Panc1 (cell line): ENCODE measurements around the gene PTPRO. TPM values are rescaled to one million over a fixed set of nuclear protein-coding genes. Genes with fewer than 3 reads are reported as not detected.

ENCODE experiments used
- ATAC-seq: fragments of 200-7000 bp; cut with Tn5 transposase; 2 replicates; pipeline ENCODE4 v1.9.1; 2020; ENCODE audit warnings: mild to moderate bottlenecking, moderate library complexity
- BruUV-seq: library from RNA; stranded (reverse); fragments of 400-500 nt; replicated peaks from 2 replicates; lab custom pipeline; 2021; lab: Mats Ljungman, UMichigan
- CTCF ChIA-PET: fragments of 300-600 bp; sonication (Branson Sonifier 250); formaldehyde crosslinking; loops from one replicate; lab custom pipeline; 2022; ENCODE audit warnings: antibody characterized with exemption; lab: Charles Lee
- POLR2A ChIA-PET: fragments of 300-600 bp; sonication (Branson Sonifier 250); formaldehyde crosslinking; loops from one replicate; lab custom pipeline; 2022; ENCODE audit warnings: antibody characterized with exemption; lab: Charles Lee
- DNase-seq: peaks from one replicate; pipeline ENCODE4 v3.0.0-alpha.2; 2010; ENCODE audit warnings: low read depth, low spot score
- H3K27ac ChIP-seq: 2 replicates; pipeline ENCODE4 v1.5.1; 2011; ENCODE audit warnings: mild to moderate bottlenecking, low read length, inconsistent platforms
- H3K27me3 ChIP-seq: fragments of 200-500 bp; sonication (Bioruptor generic); 2 replicates; pipeline ENCODE4 v1.6.0; 2014; ENCODE audit warnings: low read length, inconsistent platforms; ENCODE audit not compliant: control insufficient read depth, insufficient read depth
- H3K36me3 ChIP-seq: fragments of 200-500 bp; sonication (Bioruptor generic); 2 replicates; pipeline ENCODE4 v1.5.1; 2014; ENCODE audit warnings: inconsistent platforms, mild to moderate bottlenecking, low read length, moderate library complexity; ENCODE audit not compliant: control insufficient read depth, insufficient read depth
- H3K4me1 ChIP-seq: 2 replicates; pipeline ENCODE4 v1.5.1; 2011; ENCODE audit warnings: inconsistent platforms, mild to moderate bottlenecking, low read length, moderate library complexity; ENCODE audit not compliant: control insufficient read depth, insufficient read depth
- H3K4me3 ChIP-seq, 2 experiments: 2 replicates each; pipeline ENCODE4 v1.5.1; 2011 to 2012; ENCODE audit warnings: low read depth in 2 of 2, low read length in 2 of 2, mild to moderate bottlenecking in 2 of 2, inconsistent platforms in 1 of 2, moderate library complexity in 1 of 2
- H3K9me3 ChIP-seq: fragments of 200-500 bp; sonication (Bioruptor generic); 2 replicates; pipeline ENCODE4 v1.5.1; 2014; ENCODE audit warnings: low read depth, mild to moderate bottlenecking, inconsistent platforms, low read length, moderate library complexity; ENCODE audit not compliant: control insufficient read depth, insufficient read depth
- POLR2AphosphoS5 ChIP-seq: IDR thresholded peaks from 2 replicates; pipeline ENCODE4 v1.6.1; 2012; ENCODE audit warnings: mild to moderate bottlenecking, low read depth, low read length, moderate library complexity
- SIN3A ChIP-seq: IDR thresholded peaks from 2 replicates; pipeline ENCODE4 v1.6.1; 2012; ENCODE audit warnings: low read depth, mild to moderate bottlenecking, low read length, moderate library complexity, borderline replicate concordance; ENCODE audit not compliant: insufficient read depth
- TCF7L2 ChIP-seq: IDR thresholded peaks from 2 replicates; pipeline ENCODE4 v1.6.1; 2011; ENCODE audit warnings: mild to moderate bottlenecking, low read depth, low read length, inconsistent platforms
- in situ Hi-C: cut with HindIII; loops from 2 replicates; pipeline ENCODE4 v1.10.0; 2016; ENCODE audit warnings: low sequenced_read_pairs, low pct_unique_long_range_greater_than_20kb
- intact Hi-C: fragments of 100-400 bp; cut with micrococcal nuclease; formaldehyde crosslinking; loops from one replicate; pipeline ENCODE4 v1.10.0; 2022; ENCODE audit not compliant: unreplicated experiment
- total RNA-seq: library from RNA; stranded (reverse); gene quantifications from one replicate; pipeline ENCODE4 v1.2.1, GENCODE V29; 2021; ENCODE audit not compliant: unreplicated experiment
- TF ChIP-seq, protein P1 (sequence below), 2 experiments: IDR thresholded peaks; 2 replicates each; pipeline ENCODE4 v1.6.1; 2011 to 2012; ENCODE audit warnings: low read depth in 2 of 2, control low read depth in 1 of 2, low read length in 1 of 2, mild to moderate bottlenecking in 1 of 2, moderate library complexity in 1 of 2; ENCODE audit not compliant: insufficient read depth in 1 of 2
- TF ChIP-seq, protein P2 (sequence below): fragments of 450-650 bp; IDR thresholded peaks from 2 replicates; pipeline ENCODE4 v1.5.1; 2017; ENCODE audit warnings: mild to moderate bottlenecking

The PTPRO gene
- total RNA-seq, 1 experiment from 2014 or later = not detected

GRCh38 chr12:15634010-15634683, 311.8 kb downstream of the PTPRO start:
- TF ChIP-seq TCF7L2 = no peak
- TF ChIP-seq, protein P1, sequence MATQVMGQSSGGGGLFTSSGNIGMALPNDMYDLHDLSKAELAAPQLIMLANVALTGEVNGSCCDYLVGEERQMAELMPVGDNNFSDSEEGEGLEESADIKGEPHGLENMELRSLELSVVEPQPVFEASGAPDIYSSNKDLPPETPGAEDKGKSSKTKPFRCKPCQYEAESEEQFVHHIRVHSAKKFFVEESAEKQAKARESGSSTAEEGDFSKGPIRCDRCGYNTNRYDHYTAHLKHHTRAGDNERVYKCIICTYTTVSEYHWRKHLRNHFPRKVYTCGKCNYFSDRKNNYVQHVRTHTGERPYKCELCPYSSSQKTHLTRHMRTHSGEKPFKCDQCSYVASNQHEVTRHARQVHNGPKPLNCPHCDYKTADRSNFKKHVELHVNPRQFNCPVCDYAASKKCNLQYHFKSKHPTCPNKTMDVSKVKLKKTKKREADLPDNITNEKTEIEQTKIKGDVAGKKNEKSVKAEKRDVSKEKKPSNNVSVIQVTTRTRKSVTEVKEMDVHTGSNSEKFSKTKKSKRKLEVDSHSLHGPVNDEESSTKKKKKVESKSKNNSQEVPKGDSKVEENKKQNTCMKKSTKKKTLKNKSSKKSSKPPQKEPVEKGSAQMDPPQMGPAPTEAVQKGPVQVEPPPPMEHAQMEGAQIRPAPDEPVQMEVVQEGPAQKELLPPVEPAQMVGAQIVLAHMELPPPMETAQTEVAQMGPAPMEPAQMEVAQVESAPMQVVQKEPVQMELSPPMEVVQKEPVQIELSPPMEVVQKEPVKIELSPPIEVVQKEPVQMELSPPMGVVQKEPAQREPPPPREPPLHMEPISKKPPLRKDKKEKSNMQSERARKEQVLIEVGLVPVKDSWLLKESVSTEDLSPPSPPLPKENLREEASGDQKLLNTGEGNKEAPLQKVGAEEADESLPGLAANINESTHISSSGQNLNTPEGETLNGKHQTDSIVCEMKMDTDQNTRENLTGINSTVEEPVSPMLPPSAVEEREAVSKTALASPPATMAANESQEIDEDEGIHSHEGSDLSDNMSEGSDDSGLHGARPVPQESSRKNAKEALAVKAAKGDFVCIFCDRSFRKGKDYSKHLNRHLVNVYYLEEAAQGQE (IDR thresholded peaks at IDR 0.05; ENCODE audit: insufficient read depth in 1 of 2, low read depth in 2 of 2, low read length in 1 of 2) = no peak
- no peak for TF ChIP-seq POLR2AphosphoS5
- in situ Hi-C loops (no loop called here), intact Hi-C loops (no loop called here)
- ChIA-PET CTCF (interaction anchor here (0.6 kb wide), 1 partner anchor 23 kb away, joined by 9 read pairs; no protein-coding TSS in a partner anchor), POLR2A (no interaction called here)
- ATAC-seq (no peak), DNase-seq (no peak)
- H3K4me1 ChIP-seq = peaks cover 9% of the 10 kb centered on the region; the same call in 1 of the 2 replicates
- H3K36me3 ChIP-seq = no peaks in the 10 kb centered on the region
- H3K27ac ChIP-seq = no peak overlapping the region
- no peaks in the 10 kb centered on the region for H3K9me3 ChIP-seq
- BruUV-seq = no TSS peak
- H3K4me3 ChIP-seq = no peak overlapping the region
- H3K27me3 ChIP-seq = no peaks in the 10 kb centered on the region

GRCh38 chr12:15636060-15636890, 314.0 kb downstream of the PTPRO start:
- intact Hi-C loops (no loop called here), in situ Hi-C loops (no loop called here)
- H3K27me3 ChIP-seq = no peaks in the 10 kb centered on the region
- no peaks in the 10 kb centered on the region; the same call in 1 of the 2 replicates for H3K36me3 ChIP-seq
- no peak overlapping the region for H3K27ac ChIP-seq
- no peak for DNase-seq
- CTCF ChIA-PET = no interaction called here
- H3K9me3 ChIP-seq = no peaks in the 10 kb centered on the region
- no peak for TF ChIP-seq TCF7L2
- TF ChIP-seq SIN3A = no peak
- TF ChIP-seq, protein P1 (IDR thresholded peaks at IDR 0.05; ENCODE audit: insufficient read depth in 1 of 2, low read depth in 2 of 2, low read length in 1 of 2) = no peak
- TF ChIP-seq, protein P2, sequence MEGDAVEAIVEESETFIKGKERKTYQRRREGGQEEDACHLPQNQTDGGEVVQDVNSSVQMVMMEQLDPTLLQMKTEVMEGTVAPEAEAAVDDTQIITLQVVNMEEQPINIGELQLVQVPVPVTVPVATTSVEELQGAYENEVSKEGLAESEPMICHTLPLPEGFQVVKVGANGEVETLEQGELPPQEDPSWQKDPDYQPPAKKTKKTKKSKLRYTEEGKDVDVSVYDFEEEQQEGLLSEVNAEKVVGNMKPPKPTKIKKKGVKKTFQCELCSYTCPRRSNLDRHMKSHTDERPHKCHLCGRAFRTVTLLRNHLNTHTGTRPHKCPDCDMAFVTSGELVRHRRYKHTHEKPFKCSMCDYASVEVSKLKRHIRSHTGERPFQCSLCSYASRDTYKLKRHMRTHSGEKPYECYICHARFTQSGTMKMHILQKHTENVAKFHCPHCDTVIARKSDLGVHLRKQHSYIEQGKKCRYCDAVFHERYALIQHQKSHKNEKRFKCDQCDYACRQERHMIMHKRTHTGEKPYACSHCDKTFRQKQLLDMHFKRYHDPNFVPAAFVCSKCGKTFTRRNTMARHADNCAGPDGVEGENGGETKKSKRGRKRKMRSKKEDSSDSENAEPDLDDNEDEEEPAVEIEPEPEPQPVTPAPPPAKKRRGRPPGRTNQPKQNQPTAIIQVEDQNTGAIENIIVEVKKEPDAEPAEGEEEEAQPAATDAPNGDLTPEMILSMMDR = no peak
- TF ChIP-seq POLR2AphosphoS5 = no peak
- POLR2A ChIA-PET = no interaction called here
- ATAC-seq = no peak
- H3K4me3 ChIP-seq = no peak overlapping the region
- no peaks in the 10 kb centered on the region for H3K4me1 ChIP-seq
- no TSS peak for BruUV-seq
